HG03045 (cell line): Measurements from ENCODE around the gene PTH1R.

ENCODE experiments used
- ATAC-seq: cut with Tn5 transposase; IDR thresholded peaks from one replicate; pipeline ENCODE4 v1.9.1; 2021; ENCODE audit warnings: mild to moderate bottlenecking, moderate library complexity; ENCODE audit not compliant: unreplicated experiment

The PTH1R gene

GRCh38 chr3:46897031-46897430, 19.5 kb downstream of the PTH1R start:
- ATAC-seq, result no peak

- ATAC-seq, result no peak
Observed at GRCh38 chr3:46897829-46898320, 20.4 kb downstream of the PTH1R start.

GRCh38 chr3:46898321-46899150, 21.0 kb downstream of the PTH1R start:
- ATAC-seq, result no peak

GRCh38 chr3:46899151-46900006, 21.9 kb downstream of the PTH1R start:
- ATAC-seq, result no peak

- no peak for ATAC-seq
Observed at GRCh38 chr3:46900007-46900292, 22.4 kb downstream of the PTH1R start.

- ATAC-seq, result no peak
Observed at GRCh38 chr3:46900356-46900755, 22.8 kb downstream of the PTH1R start.

GRCh38 chr3:46901061-46901460, 23.5 kb downstream of the PTH1R start:
- no peak for ATAC-seq

GRCh38 chr3:46901591-46902187, 24.2 kb downstream of the PTH1R start:
- ATAC-seq, result no peak

GRCh38 chr3:46902188-46902631, 24.7 kb downstream of the PTH1R start:
- ATAC-seq, result no peak

- no peak for ATAC-seq
Observed at GRCh38 chr3:46903341-46904302, 26.1 kb downstream of the PTH1R start.

- ATAC-seq, result no peak
Observed at GRCh38 chr3:46904303-46905212, 27.0 kb downstream of the PTH1R start.

GRCh38 chr3:46905213-46905560, 27.7 kb downstream of the PTH1R start:
- ATAC-seq, result no peak

- no peak for ATAC-seq
Observed at GRCh38 chr3:46905661-46906451, 28.3 kb downstream of the PTH1R start.

- ATAC-seq, result no peak
Observed at GRCh38 chr3:46906471-46907058, 29.0 kb downstream of the PTH1R start.

- no peak for ATAC-seq
Observed at GRCh38 chr3:46907271-46907670, 29.8 kb downstream of the PTH1R start.

GRCh38 chr3:46907960-46908293, 30.4 kb downstream of the PTH1R start:
- no peak for ATAC-seq

- ATAC-seq, result no peak
Observed at GRCh38 chr3:46908294-46908985, 30.9 kb downstream of the PTH1R start.

GRCh38 chr3:46908986-46909534, 31.5 kb downstream of the PTH1R start:
- ATAC-seq, result no peak
